GM12878 (cell line): Measurements from ENCODE around the gene KAZN. TPM values are rescaled to one million over a fixed set of nuclear protein-coding genes. Genes with fewer than 3 reads are reported as not detected.

Source experiments
- CREM ChIP-seq: IDR thresholded peaks from 2 replicates; pipeline ENCODE4 v1.6.1; 2014; ENCODE audit warnings: antibody characterized with exemption, low read depth
- HDGF ChIP-seq: fragments of 450-650 bp; IDR thresholded peaks from 2 replicates; pipeline ENCODE4 v1.6.1; 2016; ENCODE audit warnings: antibody characterized with exemption
- NFXL1 ChIP-seq: fragments of 450-650 bp; IDR thresholded peaks from 2 replicates; pipeline ENCODE4 v1.6.1; 2017; ENCODE audit warnings: antibody characterized with exemption, mild to moderate bottlenecking, borderline replicate concordance
- RUNX3 ChIP-seq: IDR thresholded peaks from 2 replicates; pipeline ENCODE4 v1.6.1; 2012; ENCODE audit warnings: low read length, inconsistent platforms
- SP1 ChIP-seq: IDR thresholded peaks from one replicate; pipeline ENCODE4 v1.6.1; 2011; ENCODE audit warnings: low read depth, low read length
- SUZ12 ChIP-seq: fragments of 200-600 bp; sonication (generic); IDR thresholded peaks from one replicate; pipeline ENCODE4 v1.6.1; 2018; ENCODE audit warnings: antibody characterized with exemption, mild to moderate bottlenecking; ENCODE audit not compliant: unreplicated experiment
- TBL1XR1 ChIP-seq: IDR thresholded peaks from 2 replicates; pipeline ENCODE4 v1.6.1; 2012; ENCODE audit warnings: low read depth, low read length, improper control_type of control experiment
- TCF7 ChIP-seq: IDR thresholded peaks from 2 replicates; pipeline ENCODE4 v1.6.1; 2014; ENCODE audit warnings: antibody characterized with exemption, borderline replicate concordance
- polyA plus RNA-seq, 11 experiments: library from polyadenylated mRNA; depleted of rRNA in 4 of 11; unstranded in 6 of 11; stranded (reverse) in 5 of 11; fragments of >200 nt; fragmentation: Nextera tagmentation in 4 of 11; fragmentation: Illumina TruSeq in 1 of 11; extraction: Ambion mirVana in 4 of 11; extraction: Trizol in 1 of 11; gene quantifications; 1 replicate in 1 of 11; 2 replicates in 10 of 11; pipeline versions ENCODE4 v1.2.1 to v1.2.3, GENCODE V29; 2011 to 2016; ENCODE audit warnings: inconsistent platforms in 2 of 11, missing spikeins in 2 of 11, low read depth in 1 of 11
- total RNA-seq, 4 experiments: library from RNA; depleted of rRNA in 3 of 4; stranded (reverse); fragments of >200 nt in 3 of 4; fragmentation: Illumina TruSeq in 1 of 4; extraction: Trizol in 1 of 4; gene quantifications; 2 replicates each; pipeline versions ENCODE4 v1.2.1 to v1.2.3, GENCODE V29; 2013 to 2021
- TF ChIP-seq, protein P1 (sequence below): fragments of 450-650 bp; formaldehyde crosslinking; IDR thresholded peaks from 2 replicates; pipeline ENCODE4 v1.4.0; 2020; ENCODE audit warnings: mild to moderate bottlenecking, moderate library complexity
- TF ChIP-seq, protein P2 (sequence below): IDR thresholded peaks from 2 replicates; pipeline ENCODE4 v1.6.1; 2011; ENCODE audit warnings: borderline replicate concordance, low read depth, mild to moderate bottlenecking, moderate library complexity, mixed read lengths, low read length; ENCODE audit not compliant: insufficient read depth; ENCODE audit errors: extremely low read length
- TF ChIP-seq, protein P3 (sequence below): IDR thresholded peaks from 2 replicates; pipeline ENCODE4 v1.6.1; 2012; ENCODE audit warnings: low read depth, low read length, improper control_type of control experiment
- TF ChIP-seq, protein P4 (sequence below): fragments of 450-650 bp; IDR thresholded peaks from 2 replicates; pipeline ENCODE4 v1.6.1; 2017; ENCODE audit warnings: mild to moderate bottlenecking, moderate library complexity
- TF ChIP-seq, protein P5 (sequence below): fragments of 450-650 bp; conservative IDR thresholded peaks from 2 replicates; pipeline ENCODE4 v1.6.1; 2017; ENCODE audit warnings: mild to moderate bottlenecking, moderate library complexity

The KAZN gene
- total and polyA plus RNA-seq, 10 of the 15 experiments (the other 5 are each of a cell fraction or from before 2014, with no cell fraction given) = 0.72 to 4.0 (median 1.2) TPM

DNA sequence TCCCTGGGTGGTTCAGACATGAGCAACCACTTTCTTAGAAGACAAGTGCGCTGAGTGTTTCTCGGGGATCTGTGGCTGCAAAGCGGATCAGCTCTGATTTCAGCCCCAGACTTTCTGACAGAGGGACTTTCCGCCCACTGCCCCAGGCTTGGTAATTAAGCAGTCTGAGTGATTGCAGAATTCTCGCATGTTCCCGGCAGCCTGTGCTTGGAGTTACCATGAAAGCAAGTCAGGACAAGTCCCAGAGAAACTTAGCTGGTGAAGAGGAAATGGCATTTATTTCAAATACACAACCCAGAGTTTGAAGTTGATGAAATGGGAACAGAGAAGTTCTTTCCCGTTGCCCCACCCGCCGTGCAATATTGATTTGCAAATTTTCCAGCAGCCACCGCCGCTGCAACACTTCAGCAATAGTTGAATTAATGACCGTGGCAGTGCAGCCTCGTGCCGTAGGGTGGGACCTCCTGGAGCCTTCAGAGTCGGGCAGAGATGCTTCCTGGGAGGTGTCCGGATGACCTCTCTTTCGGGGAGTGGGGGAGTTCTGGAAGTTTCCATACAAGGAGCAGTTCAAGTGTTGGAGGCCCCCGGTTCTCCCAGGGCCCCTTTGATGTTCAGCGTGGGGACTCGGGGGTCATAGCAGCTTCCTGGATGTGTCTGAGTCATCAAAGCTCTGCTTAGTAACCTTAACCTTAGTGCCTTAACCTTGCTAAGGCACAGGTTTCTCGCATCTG, 134.7 kb downstream of the KAZN start (continued):
- TF ChIP-seq, protein P1, sequence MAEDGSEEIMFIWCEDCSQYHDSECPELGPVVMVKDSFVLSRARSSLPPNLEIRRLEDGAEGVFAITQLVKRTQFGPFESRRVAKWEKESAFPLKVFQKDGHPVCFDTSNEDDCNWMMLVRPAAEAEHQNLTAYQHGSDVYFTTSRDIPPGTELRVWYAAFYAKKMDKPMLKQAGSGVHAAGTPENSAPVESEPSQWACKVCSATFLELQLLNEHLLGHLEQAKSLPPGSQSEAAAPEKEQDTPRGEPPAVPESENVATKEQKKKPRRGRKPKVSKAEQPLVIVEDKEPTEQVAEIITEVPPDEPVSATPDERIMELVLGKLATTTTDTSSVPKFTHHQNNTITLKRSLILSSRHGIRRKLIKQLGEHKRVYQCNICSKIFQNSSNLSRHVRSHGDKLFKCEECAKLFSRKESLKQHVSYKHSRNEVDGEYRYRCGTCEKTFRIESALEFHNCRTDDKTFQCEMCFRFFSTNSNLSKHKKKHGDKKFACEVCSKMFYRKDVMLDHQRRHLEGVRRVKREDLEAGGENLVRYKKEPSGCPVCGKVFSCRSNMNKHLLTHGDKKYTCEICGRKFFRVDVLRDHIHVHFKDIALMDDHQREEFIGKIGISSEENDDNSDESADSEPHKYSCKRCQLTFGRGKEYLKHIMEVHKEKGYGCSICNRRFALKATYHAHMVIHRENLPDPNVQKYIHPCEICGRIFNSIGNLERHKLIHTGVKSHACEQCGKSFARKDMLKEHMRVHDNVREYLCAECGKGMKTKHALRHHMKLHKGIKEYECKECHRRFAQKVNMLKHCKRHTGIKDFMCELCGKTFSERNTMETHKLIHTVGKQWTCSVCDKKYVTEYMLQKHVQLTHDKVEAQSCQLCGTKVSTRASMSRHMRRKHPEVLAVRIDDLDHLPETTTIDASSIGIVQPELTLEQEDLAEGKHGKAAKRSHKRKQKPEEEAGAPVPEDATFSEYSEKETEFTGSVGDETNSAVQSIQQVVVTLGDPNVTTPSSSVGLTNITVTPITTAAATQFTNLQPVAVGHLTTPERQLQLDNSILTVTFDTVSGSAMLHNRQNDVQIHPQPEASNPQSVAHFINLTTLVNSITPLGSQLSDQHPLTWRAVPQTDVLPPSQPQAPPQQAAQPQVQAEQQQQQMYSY (CRISPR knock-in tag) = no peak
- TF ChIP-seq HDGF = no peak
- TF ChIP-seq TCF7 = no peak
- TF ChIP-seq, protein P2, sequence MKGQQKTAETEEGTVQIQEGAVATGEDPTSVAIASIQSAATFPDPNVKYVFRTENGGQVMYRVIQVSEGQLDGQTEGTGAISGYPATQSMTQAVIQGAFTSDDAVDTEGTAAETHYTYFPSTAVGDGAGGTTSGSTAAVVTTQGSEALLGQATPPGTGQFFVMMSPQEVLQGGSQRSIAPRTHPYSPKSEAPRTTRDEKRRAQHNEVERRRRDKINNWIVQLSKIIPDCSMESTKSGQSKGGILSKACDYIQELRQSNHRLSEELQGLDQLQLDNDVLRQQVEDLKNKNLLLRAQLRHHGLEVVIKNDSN = no peak
- no peak for TF ChIP-seq SUZ12
- TF ChIP-seq, protein P3, sequence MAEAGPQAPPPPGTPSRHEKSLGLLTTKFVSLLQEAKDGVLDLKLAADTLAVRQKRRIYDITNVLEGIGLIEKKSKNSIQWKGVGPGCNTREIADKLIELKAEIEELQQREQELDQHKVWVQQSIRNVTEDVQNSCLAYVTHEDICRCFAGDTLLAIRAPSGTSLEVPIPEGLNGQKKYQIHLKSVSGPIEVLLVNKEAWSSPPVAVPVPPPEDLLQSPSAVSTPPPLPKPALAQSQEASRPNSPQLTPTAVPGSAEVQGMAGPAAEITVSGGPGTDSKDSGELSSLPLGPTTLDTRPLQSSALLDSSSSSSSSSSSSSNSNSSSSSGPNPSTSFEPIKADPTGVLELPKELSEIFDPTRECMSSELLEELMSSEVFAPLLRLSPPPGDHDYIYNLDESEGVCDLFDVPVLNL = no peak
- TF ChIP-seq RUNX3 = peak; percentile 31; the same call in 1 of the 2 replicates
- TF ChIP-seq SP1 = no peak
- no peak for TF ChIP-seq CREM
- TF ChIP-seq, protein P4, sequence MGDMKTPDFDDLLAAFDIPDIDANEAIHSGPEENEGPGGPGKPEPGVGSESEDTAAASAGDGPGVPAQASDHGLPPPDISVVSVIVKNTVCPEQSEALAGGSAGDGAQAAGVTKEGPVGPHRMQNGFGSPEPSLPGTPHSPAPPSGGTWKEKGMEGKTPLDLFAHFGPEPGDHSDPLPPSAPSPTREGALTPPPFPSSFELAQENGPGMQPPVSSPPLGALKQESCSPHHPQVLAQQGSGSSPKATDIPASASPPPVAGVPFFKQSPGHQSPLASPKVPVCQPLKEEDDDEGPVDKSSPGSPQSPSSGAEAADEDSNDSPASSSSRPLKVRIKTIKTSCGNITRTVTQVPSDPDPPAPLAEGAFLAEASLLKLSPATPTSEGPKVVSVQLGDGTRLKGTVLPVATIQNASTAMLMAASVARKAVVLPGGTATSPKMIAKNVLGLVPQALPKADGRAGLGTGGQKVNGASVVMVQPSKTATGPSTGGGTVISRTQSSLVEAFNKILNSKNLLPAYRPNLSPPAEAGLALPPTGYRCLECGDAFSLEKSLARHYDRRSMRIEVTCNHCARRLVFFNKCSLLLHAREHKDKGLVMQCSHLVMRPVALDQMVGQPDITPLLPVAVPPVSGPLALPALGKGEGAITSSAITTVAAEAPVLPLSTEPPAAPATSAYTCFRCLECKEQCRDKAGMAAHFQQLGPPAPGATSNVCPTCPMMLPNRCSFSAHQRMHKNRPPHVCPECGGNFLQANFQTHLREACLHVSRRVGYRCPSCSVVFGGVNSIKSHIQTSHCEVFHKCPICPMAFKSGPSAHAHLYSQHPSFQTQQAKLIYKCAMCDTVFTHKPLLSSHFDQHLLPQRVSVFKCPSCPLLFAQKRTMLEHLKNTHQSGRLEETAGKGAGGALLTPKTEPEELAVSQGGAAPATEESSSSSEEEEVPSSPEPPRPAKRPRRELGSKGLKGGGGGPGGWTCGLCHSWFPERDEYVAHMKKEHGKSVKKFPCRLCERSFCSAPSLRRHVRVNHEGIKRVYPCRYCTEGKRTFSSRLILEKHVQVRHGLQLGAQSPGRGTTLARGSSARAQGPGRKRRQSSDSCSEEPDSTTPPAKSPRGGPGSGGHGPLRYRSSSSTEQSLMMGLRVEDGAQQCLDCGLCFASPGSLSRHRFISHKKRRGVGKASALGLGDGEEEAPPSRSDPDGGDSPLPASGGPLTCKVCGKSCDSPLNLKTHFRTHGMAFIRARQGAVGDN = peak; percentile 30; the same call in 1 of the 2 replicates
- TF ChIP-seq, protein P5, sequence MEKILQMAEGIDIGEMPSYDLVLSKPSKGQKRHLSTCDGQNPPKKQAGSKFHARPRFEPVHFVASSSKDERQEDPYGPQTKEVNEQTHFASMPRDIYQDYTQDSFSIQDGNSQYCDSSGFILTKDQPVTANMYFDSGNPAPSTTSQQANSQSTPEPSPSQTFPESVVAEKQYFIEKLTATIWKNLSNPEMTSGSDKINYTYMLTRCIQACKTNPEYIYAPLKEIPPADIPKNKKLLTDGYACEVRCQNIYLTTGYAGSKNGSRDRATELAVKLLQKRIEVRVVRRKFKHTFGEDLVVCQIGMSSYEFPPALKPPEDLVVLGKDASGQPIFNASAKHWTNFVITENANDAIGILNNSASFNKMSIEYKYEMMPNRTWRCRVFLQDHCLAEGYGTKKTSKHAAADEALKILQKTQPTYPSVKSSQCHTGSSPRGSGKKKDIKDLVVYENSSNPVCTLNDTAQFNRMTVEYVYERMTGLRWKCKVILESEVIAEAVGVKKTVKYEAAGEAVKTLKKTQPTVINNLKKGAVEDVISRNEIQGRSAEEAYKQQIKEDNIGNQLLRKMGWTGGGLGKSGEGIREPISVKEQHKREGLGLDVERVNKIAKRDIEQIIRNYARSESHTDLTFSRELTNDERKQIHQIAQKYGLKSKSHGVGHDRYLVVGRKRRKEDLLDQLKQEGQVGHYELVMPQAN = no peak
- no peak for TF ChIP-seq NFXL1
- no peak for TF ChIP-seq TBL1XR1
